NT2/D1 (cell line): ENCODE results near the gene FHAD1.

Source experiments
- YY1 ChIP-seq: IDR thresholded peaks from 2 replicates; pipeline ENCODE4 v1.6.1; 2011; ENCODE audit not compliant: insufficient read length, insufficient read depth
- ZNF274 ChIP-seq: IDR thresholded peaks from 2 replicates; pipeline ENCODE4 v1.6.1; 2011; ENCODE audit warnings: mild to moderate bottlenecking, low read depth, low read length

DNA sequence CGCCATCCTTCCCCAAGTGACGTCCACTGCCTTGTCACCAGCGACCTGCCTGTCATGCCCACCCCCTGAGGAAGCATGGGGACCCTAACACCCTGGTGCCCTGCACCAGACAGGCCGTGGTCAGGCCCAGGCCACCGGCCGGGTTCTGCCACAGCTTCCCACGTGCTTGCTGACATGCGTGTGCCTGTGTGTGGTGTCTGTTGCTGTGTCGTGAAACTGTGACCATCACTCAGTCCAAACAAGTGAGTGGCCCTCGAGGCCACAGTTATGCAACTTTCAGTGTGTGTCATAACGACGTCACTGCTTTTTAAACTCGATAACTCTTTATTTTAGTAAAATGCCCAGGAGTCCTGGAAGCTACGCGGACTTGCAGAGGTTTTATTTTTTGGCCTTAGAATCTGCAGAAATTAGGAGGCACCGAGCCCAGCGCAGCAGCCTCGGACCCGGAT lies 182.7 kb downstream of the FHAD1 start:
- TF ChIP-seq ZNF274 = no peak
- no peak for TF ChIP-seq YY1
